Measurements from ENCODE around the gene LRRC18.

LRRC18 gene

DNA sequence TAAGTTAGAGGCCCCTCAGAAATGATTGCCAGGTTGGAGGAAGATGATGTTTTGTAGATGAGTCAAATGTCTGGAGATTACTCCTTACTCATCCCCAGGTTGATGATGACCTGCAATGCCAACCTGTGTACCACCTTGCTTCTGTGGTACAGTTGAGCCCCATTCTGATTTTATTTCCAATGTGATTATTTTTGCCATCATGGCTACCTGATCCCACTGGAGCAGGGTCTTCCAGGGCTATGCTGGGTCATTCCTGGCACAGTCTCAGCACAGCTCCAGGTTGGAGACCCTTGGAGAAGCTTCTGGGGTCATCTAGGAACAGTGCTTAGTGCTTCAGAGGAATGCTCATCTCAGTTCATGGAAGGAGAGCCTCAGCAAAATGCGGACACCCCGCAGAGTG is 34.3 kb downstream of the LRRC18 start:
- DNase-seq = no peak

DNA sequence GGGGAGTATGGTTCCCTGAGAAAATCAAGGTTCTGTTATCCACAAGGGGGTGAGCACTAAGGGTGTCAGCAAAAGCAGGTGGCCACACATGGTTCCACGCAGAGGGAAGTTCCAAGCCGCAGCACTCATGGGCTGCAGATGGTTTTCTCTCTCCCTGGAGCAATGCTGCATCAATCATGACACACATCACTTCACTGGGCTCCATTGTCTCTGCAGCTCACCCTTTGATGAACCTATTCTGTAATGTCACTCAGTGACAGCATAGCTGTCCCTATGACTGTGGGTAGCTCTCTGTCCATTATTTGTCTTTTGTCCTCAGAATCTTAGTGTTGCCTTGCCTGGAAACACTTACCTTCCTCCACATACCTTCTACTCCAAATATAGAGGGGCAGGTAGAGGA is 34.8 kb downstream of the LRRC18 start:
- no peak for DNase-seq

DNA sequence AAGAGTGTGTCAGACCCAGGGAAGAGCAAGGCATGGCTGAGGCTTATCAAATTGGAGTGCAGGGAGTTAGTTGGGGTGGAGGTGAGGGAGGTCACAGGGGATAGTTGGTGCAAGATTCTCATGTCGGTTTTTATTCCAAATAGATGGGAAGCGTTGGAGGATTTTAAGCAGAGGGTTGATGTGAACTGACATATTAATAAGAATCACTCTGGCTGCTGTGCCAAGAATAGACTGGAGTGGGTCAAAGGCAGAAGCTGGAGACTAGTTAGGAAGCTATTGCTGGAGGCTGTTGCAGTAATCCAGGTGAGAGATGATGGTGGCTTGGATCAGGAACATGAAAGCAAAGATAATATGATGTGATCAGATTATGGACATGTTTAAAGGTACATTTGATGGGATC is 36.5 kb downstream of the LRRC18 start:
- DNase-seq = no peak

DNA sequence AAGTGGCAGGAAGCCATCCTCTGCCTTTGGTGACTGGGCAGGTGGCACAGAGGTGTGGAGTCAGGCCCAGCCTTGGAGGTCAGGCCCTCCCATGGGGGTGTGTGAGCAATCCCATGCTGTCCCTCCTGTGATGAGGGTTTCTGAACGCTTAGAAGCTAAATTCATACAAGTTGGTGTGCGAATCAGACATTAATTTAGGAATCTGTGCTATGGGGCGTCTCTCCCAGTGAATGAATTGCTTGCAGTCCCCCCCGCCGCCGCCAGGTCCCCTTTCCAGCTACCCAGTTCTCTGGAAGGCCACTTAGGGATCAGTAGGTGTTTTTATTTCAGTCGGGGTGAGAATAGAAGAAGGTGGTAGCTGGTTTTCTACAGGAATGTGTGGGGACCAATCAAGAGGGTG is 37.5 kb downstream of the LRRC18 start:
- no peak for DNase-seq

DNA sequence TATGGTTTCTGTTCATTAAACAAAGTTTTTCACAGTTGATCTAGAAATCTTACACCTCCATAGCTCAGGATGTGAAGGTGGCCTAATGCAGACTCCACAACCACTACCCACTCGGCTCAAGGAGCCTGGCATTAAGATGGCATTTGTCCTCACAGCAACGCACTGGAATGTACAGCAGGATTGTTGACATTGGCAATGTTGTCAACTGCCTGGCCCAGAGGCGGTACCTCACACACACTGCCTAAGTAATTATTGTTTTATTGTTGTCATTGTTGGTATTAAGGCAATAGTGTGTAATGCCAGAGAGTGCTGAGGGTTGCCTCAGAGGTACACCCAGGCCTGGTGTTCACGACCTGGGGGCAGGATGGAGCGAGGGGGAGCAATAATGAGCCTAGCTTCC is 38.3 kb downstream of the LRRC18 start:
- no peak for DNase-seq

DNA sequence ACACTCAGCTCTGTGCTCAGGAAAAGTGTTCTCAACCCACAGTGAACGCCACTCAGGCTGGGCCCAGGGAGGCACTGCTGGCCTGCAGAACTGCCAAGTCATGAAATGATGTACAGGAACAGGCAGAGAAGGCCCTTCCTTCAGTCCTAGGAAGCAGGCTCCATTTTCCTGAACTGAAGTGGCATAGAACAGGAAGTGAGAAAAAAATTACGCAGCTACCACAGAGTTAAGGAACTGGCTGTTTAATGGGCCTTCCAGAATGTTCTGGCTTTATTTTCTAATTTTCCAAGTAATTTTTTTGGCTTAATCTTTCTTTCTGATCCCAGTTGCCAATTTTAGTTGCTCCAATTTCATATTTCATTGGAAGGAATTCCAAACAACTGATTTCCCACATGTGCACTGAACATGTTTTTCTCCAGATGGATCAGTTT is 39.3 kb downstream of the LRRC18 start:
- DNase-seq = no peak

DNA sequence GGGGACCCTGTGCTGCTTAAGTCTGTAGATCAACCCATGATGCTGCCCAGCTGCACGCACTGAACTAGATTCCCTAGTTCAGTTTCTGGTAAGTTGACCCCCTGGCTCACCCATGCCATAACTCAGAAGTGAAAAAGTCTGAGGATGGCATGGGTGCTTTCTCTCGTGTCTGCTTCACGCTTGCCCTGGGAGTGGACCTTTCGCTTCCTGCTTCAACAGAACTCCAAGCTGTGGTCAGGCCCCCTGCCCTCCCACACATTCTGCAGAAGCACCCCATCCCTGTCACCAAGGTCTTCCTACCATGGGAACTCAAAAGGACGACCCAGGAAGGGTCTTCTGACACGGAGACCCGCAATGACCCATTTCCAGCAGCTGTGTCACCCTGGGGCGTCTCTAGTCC is 39.9 kb downstream of the LRRC18 start:
- no peak for DNase-seq

DNA sequence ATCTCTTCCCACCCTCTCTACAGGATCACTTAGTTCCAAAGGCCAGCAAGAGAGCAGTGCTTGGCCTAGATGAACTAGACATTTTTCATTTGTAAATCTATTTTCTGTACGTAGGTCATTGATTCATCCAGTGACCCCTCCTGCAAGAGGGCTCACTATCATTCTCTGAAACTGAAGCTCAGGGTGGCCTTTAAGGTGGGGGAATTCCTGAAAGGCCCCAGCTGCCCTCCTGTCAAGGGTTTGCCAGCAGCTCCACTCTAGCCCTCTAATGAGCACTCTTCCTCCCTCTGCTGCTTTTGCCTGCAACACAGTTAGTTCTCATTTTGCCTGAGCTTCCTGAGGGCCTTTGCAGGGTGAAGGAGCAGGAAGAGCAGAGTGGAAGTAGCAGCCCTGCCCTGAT is 41.2 kb downstream of the LRRC18 start:
- no peak for DNase-seq

DNA sequence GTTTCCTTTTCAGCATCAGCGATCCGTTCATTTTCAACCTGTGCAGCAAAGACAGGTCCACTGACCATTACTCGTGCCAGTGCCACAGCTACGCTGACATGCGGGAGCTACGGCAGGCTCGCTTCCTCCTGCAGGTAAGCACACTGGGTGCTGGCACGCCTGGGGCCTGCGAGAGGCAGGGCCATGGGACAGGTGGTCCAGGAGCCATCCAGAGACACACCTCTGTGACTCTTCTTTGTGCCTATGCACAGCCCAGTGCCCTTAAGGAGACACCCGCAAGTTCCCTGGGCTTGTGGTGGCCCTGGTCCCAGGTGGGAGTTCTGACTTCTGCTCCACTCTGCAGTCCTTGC is 42.2 kb downstream of the LRRC18 start:
- DNase-seq = no peak

DNA sequence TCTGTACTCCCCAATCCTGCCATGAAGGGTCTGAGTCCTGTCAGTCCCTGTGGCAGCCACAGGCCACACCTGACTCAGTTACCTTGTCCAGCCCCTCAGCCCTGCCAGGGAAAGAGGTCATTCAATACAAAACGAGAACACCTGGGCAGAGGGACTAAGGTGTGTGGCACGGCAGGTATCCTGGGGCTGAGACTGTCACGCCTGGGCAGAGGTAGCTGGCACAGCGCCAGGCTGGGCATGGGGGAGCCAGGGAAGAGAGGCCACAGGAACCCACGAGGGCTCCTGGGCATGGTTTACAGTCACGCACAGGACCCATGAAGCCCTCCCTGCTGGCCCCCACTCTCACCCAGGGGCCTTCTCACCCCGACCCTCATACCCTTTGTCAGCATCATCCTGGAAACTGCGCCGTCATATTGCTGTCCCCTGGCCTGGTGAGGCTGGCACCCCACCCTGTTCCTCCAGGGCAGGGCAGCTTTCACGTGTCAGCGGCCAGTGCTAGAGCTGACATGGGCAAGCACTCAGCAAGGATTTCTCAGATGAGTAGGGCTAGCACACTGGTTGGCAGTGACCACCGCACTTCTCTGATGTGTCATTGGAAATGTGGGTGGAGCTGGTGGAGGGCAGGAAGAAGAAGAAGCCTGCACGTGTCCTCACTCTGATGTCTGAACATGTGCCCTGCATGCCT is 42.7 kb downstream of the LRRC18 start:
- DNase-seq = no peak

DNA sequence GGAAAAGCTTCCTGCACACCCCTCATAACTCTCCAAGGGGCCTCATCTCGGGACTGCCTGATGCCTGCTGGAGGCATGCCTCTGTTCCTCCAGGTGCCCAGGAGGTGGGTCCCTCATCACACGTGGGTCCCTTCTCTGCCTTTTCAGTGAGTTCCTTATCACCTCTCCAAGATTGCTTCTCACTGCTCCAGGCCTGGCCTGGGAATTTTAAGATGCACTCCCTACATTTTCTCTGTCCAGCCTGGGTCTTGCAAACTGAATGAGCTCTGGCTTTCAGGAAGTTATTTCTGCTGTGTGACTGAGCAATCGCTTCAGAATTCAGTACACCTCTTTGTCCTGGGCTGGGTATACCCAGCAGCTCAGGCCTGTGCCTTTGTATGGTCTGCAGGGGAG is 43.8 kb downstream of the LRRC18 start:
- DNase-seq = no peak

DNA sequence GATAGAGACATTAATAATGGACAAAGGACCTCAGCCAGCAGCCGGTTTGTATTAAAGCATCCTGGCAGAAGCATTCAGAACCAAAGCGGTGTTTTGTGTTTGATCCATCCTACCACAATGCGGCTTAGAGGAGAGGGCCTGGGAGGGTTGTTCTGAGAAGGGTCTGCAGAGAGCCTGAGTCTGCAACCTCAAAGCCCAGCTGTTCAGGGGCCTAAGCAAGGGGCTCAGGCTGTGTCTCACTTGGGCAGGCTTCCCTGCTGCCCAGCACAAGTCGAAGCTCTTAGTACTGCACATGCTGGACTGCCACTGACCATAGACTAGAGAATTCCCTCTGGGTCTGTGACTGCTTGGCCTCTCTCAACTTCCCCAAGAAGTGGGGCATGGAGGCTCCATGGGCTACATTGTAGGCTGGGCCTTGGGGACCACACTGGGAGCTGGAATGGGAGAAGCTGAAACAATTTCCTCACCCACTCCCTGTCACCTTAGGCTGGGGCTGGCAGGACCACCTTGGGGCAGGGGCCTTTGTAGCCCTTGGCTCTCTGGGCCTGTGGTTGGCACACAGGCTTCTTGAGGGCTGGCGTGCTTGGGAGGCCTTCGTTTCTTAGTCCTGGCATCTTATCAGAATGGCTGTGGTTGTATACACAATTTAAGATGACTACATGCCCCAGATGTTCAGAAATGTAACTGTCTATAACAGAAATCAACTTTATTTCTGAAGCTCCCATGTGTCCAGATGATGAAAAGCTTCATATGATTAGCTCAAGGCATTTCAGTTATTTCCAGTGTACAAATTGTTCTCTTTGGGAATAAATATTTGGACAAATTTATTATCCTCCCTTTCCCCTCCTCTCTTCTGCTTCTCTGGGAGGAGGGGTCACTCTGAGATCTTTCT is 44.5 kb downstream of the LRRC18 start:
- DNase-seq = no peak

DNA sequence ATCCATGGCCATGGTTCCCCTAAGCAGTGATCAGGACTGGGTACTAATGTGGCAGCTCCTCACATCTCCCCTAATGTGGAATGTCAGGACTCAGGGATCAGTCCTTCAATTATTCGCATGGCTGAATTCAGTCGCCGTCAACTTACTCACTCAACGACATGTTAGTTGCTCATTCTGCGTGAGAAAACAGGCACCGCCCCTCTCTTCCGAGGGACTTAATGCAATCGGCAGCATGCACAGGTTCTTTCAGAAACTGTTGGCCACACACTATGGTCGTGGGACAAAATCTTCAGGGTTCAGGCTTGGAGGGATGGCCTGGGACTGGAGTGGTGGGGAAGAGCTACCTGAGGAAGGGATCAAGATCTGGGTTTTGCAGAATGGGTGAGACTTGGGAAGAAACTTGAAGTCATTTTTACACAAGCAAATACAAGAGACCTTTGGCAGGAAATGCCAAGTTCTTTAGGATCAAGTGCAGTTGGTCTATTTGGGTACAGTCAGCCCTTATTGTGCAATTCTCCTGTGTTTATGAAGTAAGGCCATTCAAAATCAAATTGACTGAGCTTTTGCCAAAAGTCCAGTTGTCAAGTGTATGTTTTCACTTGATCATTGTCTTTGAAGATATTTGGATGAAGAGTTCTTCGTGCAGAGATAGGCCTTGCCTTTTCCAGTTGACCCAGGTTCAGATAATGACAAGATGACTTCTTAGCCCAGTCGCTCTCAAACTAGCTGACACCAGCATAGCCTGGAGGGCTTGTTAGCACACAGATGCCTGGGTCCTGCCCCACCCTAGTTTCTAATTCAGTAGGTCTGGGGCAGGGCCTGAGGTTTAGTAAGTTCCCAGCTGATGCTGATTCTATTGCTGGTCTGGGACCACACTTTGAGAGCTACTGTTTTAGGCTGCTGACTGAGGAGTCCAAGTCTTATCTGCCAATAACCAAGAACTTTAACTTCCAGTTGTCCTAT is 48.5 kb downstream of the LRRC18 start:
- no peak for DNase-seq

DNA sequence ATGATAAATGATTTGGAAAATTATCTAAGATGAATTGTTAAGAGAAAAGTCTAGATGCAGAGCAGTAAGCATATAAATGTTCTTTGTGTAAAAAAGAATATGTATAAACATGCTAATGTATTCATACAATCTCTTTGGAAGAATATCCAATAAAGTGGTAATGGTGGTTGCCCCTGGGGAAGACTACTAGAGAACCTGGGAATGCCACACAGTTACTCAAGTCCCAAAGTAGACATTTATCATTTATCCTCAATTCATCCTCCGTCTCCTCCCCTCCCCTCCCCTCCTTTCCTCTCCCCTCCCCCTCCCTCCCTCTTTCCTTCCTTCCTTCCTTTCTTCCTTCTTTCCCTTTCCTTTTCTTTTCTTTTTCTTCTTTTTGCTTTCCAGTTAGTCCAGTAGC is 51.7 kb downstream of the LRRC18 start:
- no peak for DNase-seq

DNA sequence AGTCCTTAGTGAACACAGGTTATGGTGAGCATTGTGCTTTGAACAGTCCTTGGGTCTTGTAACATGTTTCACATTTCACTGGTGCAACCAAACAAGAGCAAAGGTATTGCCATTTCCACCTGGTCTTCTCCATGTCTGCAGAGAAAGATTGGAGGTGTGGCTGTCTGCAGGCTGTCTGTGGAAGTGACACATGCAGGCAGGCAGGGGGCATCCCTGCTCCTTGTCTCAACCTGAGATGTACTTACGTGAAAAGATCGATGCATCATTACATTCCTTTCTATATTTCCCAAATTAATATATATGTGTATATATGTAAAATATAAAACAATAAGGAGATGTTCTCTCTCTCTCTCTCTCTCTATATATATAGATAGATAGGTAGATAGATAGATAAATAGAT is 54.3 kb downstream of the LRRC18 start:
- peak; percentile 23 for DNase-seq

DNA sequence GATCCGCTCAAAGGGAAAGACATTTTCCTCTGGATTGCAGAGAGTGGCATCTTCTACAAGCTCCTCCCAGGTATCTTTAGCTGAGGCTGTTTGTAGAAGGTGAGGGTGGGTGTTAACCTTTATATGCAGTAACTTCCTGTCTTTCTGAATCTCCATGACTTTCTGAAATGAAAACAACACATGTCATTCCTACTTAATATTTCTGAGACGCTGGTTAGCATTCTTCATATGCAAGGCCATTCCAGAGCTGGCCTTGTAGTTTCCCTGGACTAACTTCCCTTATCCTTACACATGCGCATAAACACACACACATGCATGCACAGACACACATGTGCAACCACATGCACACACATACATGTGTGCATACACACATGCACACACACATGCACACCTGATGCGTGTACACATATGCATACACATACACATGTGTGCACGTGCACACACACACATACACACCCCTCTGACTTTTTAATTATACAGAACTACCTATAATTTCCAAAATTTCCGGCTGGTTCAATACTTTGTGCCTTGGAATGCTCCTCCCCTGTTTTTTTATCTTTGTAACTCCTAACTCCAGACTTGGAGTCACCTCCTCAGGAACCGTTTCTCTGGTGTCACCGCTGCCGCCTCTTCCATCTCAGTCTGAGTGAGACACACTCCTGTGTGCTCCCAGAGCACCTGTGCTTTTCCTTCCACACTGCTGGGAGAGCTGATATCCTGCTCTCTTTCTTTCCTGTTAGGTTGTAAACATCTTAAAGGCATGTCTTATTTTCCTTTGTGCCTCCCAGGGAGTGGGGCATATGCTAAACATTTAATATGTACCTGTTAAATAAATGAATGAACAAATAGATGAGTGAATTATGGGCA is 55.2 kb downstream of the LRRC18 start:
- DNase-seq = no peak

DNA sequence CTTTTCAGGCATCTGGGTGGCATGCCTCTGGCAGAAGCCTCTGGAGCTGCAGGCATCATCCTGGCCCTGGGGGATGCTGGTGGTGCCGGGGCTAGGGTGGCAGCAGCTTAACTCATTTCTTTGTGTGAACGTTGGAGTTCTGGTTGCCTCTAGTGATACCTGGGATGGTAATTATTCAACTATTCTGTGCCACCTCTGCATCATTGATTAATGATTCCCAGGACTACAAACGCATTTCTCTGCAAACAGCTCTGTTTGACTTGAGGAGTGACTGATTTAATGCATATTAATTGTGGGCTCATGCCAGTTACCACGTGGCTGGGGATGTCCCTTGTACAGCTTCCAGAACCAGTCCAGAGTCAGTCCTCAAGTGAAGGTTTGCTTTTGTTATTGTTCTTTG is 55.9 kb downstream of the LRRC18 start:
- no peak for DNase-seq

DNA sequence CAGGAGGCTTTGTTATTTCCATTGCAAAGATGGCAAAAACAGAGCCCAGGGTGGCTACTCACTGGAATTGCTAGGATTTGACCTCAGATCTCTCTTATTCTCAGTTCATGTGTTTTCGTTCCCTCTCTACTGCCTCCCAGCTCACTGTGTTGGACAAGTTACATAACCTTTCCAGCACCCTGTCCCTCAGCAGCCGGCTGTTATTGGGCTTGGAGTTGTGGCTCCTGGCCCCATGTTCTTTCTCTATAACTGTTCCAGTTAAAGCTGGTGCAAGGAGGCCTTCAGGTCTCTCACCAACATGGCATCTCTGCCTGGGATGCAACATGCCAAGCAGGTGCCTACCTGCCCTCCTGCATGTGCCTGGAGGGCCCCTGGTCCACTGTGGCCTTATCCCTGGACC is 56.8 kb downstream of the LRRC18 start:
- no peak for DNase-seq

DNA sequence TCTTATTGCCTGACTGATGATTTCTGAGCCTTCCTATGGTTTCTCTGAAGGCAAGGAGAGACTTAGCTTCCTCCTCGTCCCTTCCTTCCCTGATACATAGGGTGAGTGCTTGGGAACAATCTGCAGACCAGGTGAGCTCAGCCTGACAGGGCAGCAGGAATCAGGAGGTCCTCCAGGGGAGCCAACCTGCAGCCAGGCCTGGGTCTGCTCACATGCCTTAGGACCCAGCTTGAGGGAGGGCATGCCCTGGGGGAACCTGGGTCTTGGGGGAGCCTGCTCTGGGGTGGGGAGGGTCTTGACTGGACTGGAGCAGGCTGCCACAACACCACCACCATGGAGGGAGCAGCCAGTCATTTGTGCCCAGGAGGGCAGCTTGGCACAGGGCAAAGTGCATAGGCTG is 57.7 kb downstream of the LRRC18 start:
- no peak for DNase-seq

DNA sequence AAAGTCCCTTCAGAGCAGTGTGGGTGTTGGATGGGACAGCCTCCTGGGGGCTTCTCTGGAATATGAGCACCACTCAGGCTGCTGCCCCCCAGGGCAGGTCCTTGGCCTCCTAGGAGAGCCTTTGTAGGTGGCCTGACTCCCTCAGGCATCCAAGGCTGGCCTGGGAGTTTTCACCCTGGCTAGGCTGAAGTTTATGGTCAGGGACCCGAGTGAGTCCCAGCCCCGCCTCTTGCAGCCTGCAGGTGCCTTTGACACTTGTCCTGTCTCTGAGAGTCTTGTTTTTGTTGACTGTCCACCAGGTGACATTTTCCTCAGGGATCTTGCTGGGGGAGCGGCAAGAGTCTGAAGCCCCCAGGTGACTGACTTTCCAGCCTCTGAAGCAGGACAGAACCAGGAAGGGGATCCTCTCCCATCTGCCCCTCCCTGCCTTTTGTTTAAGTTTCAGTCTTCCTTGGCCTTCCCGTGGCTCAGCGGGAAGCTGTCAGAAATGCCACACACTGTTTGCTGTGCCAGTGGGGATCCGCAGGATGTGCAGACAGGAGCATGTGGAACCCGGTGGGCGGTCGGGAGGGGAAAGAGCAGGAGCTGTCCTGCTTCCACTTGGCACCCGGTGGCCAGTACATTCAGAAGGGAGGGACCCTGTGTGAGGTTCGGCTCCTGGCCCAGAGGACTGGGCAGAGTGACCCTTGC is 59.5 kb downstream of the LRRC18 start:
- DNase-seq = no peak

DNA sequence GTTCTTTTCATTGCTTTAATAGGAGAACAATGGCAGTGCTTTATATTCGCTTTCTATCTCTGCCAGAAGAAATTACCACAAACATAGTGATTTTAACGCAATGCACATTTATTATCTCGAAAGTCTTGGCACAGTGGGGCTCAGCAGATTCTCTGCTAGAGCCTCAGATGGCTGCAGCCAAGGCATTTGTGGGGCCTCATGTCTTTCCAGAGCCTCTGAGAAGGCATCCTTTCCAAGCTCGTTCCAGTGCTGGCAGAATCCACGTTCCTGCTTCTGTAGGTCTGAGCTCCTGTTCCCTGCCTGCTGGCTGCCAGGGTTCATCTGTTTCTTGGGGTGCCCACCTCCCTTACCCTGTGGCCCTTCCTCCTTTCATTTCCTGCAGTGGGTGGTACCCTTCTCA is 60.2 kb downstream of the LRRC18 start:
- no peak for DNase-seq

DNA sequence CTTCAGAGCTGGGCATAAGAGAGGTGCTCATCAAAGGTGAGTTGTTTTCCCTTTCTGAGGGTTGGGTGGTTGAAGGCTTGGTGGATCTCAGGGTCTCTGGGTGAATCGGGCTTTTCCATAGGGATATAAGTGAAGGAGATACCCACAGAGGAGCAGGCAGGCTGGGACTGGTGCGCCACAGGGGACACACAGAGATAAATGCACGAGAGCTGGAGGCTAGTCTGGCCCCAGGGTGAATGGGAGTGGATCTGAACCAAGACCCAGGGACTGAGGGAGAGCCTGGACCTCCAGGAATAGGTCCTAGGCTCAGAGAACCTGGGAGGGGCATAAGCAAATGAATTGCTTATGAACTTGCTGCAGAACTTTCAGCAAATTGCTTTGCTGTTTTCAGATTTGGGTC is 61.5 kb downstream of the LRRC18 start:
- DNase-seq = no peak

All from OCI-M1 (cell line).